GM21528 (cell line): Measurements from ENCODE around the gene PMEL.
A peak's percentile ranks its signal among the peaks of the same experiment; 100 is the strongest.
"Not testable (repeated sequence)": the region's sequence is repeated elsewhere in the genome, so short reads cannot be mapped to it uniquely, and the experiment has no call there.

ENCODE experiments used
- ATAC-seq: cut with Tn5 transposase; IDR thresholded peaks from one replicate; pipeline ENCODE4 v1.9.1; 2021; ENCODE audit warnings: mild to moderate bottlenecking, moderate library complexity; ENCODE audit not compliant: unreplicated experiment, low FRiP score

PMEL gene

GRCh38 chr12:55965941-55966407 is at the start of gene PMEL:
Gene PMEL, minus strand, starts transcription at chr12:55966042. Its CDS starts 31 bp downstream, at chr12:55966011.
- ATAC-seq, result no peak

DNA sequence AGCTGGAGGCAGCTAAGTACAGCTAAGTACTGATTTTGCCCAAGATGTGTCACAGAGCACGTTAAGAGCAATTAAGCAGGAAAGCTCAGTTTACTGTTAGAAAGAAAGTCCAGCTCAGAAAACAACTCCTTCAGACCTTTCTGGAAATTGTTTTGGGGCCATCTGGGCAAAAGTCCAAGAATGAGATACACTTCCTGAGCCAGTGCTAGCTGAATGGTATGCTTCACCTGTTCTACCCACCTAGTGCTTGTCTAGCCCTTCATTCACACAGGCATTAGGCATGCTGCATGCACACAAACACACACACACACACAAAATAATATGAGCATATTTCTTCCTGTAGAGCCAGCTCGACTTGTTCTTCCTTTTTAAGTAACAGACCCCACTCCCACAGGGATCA is 48.4 kb upstream of the PMEL start:
- ATAC-seq, result no peak

DNA sequence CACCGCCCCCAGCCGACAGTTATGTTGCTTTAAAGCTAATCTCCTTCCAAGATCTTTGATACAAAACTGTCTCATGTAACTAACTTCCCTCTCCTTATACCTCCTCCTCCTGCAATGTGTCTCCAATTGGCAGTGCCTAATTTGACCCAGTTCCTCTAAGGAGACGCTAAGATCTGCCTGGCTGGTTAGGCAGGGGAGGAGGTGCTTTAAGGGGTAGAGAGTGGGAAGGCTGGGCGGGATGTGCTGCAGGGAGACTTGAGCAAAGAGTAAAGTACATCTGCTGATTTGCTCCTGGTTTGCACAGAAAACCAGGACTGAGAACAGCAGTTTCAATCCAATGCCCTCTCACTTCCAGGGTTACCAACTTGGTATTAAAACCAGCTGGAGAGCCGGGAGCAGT is 47.6 kb upstream of the PMEL start:
- ATAC-seq, result no peak

GRCh38 chr12:56011509-56012090 is 45.8 kb upstream of the PMEL start:
- no peak for ATAC-seq

- ATAC-seq, result no peak
These were observed 44.3 kb upstream of the PMEL start for GRCh38 chr12:56010111-56010570.

GRCh38 chr12:56007564-56008559 is 42.0 kb upstream of the PMEL start:
- no peak for ATAC-seq

GRCh38 chr12:56004211-56004610 is 38.4 kb upstream of the PMEL start:
- ATAC-seq, result no peak

- not testable (repeated sequence) for ATAC-seq
These were observed 37.5 kb upstream of the PMEL start for GRCh38 chr12:56003376-56003775.

- no peak for ATAC-seq
These were observed 35.8 kb upstream of the PMEL start for GRCh38 chr12:56001487-56002100.

GRCh38 chr12:55999999-56000540 is 34.2 kb upstream of the PMEL start:
- ATAC-seq, result not testable (repeated sequence)

DNA sequence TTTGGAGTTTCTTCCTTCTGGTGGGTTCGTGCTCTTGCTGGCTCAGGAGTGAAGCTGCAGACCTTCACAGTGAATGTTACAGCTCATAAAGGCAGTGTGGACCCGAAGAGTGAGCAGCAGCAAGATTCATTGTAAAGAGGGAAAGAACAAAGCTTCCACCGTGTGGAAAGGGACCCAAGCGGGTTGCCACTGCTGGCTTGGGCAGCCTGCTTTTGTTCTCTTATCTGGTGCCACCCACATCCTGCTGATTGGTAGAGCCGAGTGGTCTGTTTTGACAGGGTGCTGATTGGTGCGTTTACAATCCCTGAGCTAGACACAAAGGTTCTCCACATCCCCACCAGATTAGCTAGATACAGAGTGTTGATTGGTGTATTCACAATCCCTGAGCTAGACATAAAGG is 33.7 kb upstream of the PMEL start:
- ATAC-seq, result not testable (repeated sequence)

GRCh38 chr12:55997535-55997859 is 31.7 kb upstream of the PMEL start:
- ATAC-seq, result no peak

DNA sequence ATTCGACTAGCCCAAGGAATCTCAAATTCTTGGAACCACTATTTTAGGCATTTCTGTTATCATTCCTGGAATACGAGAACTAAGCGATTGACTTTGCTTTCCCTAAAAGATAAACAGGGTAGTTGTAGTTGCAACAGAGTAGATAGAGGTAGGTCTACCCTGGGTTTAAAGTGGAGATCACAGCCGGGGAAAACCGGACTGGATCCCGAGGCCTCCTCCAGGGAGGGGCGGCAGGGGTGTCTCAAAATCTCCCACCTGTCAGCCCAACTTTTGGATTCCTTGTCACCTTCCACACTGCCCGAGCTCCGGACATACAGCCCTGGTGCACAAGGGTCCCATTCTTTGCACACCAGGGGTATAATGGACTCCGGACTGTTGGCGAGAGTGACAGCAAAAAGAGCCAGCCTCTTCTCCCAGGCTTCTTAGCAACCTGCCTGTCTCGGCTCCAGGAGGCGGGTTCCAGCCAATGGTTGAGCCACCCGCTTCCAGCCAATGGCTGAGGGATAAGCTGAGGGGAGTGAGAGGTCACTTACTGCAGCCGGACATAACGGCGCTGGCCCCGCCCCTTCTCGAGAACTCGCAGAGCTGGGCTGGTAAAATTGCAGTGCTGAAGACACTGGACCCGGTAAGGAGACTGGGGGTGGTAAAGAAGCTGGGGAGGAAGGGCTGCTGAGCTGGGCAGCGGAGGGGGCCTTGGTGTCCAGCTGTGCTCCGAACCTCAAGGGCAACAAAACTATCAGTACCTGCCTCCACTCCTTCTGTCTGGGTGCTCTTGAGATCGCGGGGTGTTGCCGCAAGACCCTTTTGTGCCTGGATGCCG is 31.1 kb upstream of the PMEL start, which contains the start of gene SUOX:
TSS of gene SUOX (plus strand) at position 562 of the 820 bp plus-strand sequence. CDS start 4,946 bp downstream, outside the sequence.
- peak; percentile 97 for ATAC-seq

DNA sequence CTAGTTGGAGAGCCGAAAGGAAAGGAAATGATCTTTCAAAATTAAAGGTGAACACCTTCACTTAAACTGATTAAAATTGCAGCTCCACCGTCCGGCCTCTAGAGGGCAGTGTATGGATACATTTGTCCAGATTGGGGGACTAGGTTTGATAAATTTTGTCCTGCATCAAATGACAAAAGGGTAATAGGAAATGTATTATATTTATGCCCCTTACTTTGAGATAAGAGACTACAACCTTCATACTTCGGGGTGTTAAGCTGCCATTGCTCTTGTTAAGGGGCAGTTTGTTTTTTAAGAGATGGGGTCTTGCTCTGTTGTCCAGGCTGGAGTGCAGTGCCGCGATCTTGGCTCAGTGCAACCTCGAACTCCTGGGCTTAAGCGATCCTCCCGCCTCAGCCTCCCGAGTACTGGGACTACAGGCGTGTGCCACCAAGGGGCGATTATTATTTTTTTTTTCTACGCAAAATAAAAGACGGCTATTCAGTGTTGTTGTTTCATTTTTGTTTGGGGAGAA is 30.4 kb upstream of the PMEL start:
- no peak for ATAC-seq

DNA sequence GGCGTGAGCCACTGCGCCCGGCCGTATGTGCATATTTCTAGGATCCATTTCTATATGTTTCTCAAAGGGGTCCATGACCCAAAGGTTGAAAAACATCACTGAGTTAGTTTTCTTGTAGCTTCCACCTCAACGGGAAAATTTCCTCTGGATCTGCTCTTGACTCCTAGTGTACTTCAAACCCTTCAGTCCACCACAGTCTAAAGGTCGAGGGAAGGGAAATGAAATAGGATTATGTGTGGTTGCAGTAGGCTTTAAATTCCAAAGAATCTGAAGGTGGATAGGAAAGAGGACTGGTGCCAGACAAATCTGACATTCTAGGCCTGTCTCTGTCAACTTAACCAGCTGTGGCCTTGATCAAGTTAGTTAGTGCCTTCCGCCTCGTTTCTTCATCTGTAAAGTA is 29.5 kb upstream of the PMEL start:
- ATAC-seq, result no peak

GRCh38 chr12:55993230-55993853 is 27.5 kb upstream of the PMEL start:
- no peak for ATAC-seq

- ATAC-seq, result no peak
These were observed 25.3 kb upstream of the PMEL start for GRCh38 chr12:55991110-55991509.

GRCh38 chr12:55985976-55986375 is 20.1 kb upstream of the PMEL start:
- ATAC-seq, result not testable (repeated sequence)

DNA sequence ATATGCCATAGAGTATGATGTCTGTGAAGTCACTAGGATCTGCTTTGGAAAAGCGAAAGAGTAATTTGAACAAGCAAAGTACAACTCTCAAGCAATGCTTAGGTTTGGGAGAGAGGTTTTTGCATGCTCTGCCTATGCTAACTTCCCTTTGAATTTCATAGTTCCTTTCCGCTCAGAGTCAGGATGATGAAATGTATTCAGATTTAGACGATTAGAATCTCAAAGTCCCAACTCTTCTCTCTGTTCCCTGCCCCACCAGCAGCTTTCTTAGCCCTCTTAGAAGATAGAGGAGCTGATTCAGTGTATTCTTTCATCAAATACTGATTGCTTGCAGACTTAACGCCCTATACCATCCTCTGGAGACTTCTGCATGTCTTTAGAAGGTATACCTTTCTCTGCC is 19.5 kb upstream of the PMEL start:
- ATAC-seq, result no peak
